PFSK-1 (cell line): ENCODE results near the gene BEAN1.

Experiments
- POLR2AphosphoS5 ChIP-seq: IDR thresholded peaks from 2 replicates; pipeline ENCODE4 v1.6.1; 2012; ENCODE audit warnings: low read depth, mild to moderate bottlenecking, control low read depth, low read length, moderate library complexity
- REST ChIP-seq, 2 experiments: IDR thresholded peaks; 2 replicates each; pipeline versions ENCODE4 v1.6.1 to v1.8.0; 2011 to 2012; ENCODE audit warnings: low read depth in 2 of 2, low read length in 2 of 2, control low read depth in 1 of 2, inconsistent platforms in 1 of 2, mild to moderate bottlenecking in 1 of 2, moderate library complexity in 1 of 2; ENCODE audit not compliant: insufficient read depth in 1 of 2
- SIN3A ChIP-seq: IDR thresholded peaks from 2 replicates; pipeline ENCODE4 v1.6.1; 2012; ENCODE audit warnings: mild to moderate bottlenecking, low read length, moderate library complexity, borderline replicate concordance; ENCODE audit not compliant: insufficient read depth
- TAF1 ChIP-seq: IDR thresholded peaks from 2 replicates; pipeline ENCODE4 v1.6.1; 2012; ENCODE audit warnings: low read length, control low read depth, borderline replicate concordance; ENCODE audit not compliant: insufficient read depth

- TF ChIP-seq POLR2AphosphoS5 (no peak), REST (IDR thresholded peaks at IDR 0.05; ENCODE audit: insufficient read depth in 1 of 2, low read depth in 2 of 2, low read length in 2 of 2) (no peak), SIN3A (no peak), TAF1 (no peak)
Measured at GRCh38 chr16:66480265-66481080, 53.4 kb downstream of the BEAN1 start.
